HepG2 (cell line): ENCODE data around the gene CAD. TPM values are rescaled to one million over a fixed set of nuclear protein-coding genes. Genes with fewer than 3 reads are reported as not detected.

Experiments
- ATF1 ChIP-seq: IDR thresholded peaks from 2 replicates; pipeline ENCODE4 v1.6.1; 2016; ENCODE audit warnings: mild to moderate bottlenecking, control low read depth
- ATM ChIP-seq: fragments of 450-650 bp; IDR thresholded peaks from 2 replicates; pipeline ENCODE4 v1.7.1; 2017; ENCODE audit warnings: mild to moderate bottlenecking, borderline replicate concordance
- BHLHE40 ChIP-seq: IDR thresholded peaks from 2 replicates; pipeline ENCODE4 v1.6.1; 2011; ENCODE audit warnings: low read length, improper control_type of control experiment
- E2F5 ChIP-seq: sonication (generic); formaldehyde crosslinking; conservative IDR thresholded peaks from 2 replicates; pipeline ENCODE4 v1.4.0; 2020; ENCODE audit warnings: missing genetic modification reagents
- EED ChIP-seq: sonication (generic); formaldehyde crosslinking; IDR thresholded peaks from 2 replicates; pipeline ENCODE4 v1.5.0; 2020; ENCODE audit warnings: mild to moderate bottlenecking, missing genetic modification reagents
- GLI4 ChIP-seq: sonication (generic); formaldehyde crosslinking; IDR thresholded peaks from 2 replicates; pipeline ENCODE4 v1.5.1; 2020; ENCODE audit warnings: missing genetic modification reagents, mild to moderate bottlenecking, moderate library complexity, borderline replicate concordance
- MEIS2 ChIP-seq: sonication (generic); formaldehyde crosslinking; IDR thresholded peaks from 2 replicates; pipeline ENCODE4 v1.9.0; 2021; ENCODE audit warnings: mild to moderate bottlenecking, missing genetic modification reagents
- MTA1 ChIP-seq: sonication (generic); formaldehyde crosslinking; IDR thresholded peaks from 2 replicates; pipeline ENCODE4 v1.4.0; 2020; ENCODE audit warnings: missing genetic modification reagents, mild to moderate bottlenecking, borderline replicate concordance
- MXI1 ChIP-seq: IDR thresholded peaks from 3 replicates; pipeline ENCODE4 v1.6.1; 2012; ENCODE audit warnings: low read depth, low read length, inconsistent platforms, borderline replicate concordance
- NBN ChIP-seq: fragments of 450-650 bp; conservative IDR thresholded peaks from 2 replicates; pipeline ENCODE4 v1.6.1; 2017
- NCOR1 ChIP-seq: fragments of 200-600 bp; sonication (generic); IDR thresholded peaks from 2 replicates; pipeline ENCODE4 v1.7.0; 2017; ENCODE audit warnings: antibody characterized with exemption, low read length, borderline replicate concordance
- NFKB2 ChIP-seq: sonication (generic); formaldehyde crosslinking; IDR thresholded peaks from 2 replicates; pipeline ENCODE4 v1.4.0; 2020; ENCODE audit warnings: missing genetic modification reagents, borderline replicate concordance
- NR0B2 ChIP-seq: sonication (generic); formaldehyde crosslinking; IDR thresholded peaks from 2 replicates; pipeline ENCODE4 v1.4.0; 2020; ENCODE audit warnings: mild to moderate bottlenecking, missing genetic modification reagents
- PHF21A ChIP-seq: sonication (generic); formaldehyde crosslinking; IDR thresholded peaks from 2 replicates; pipeline ENCODE4 v1.5.0; 2020; ENCODE audit warnings: mild to moderate bottlenecking, missing genetic modification reagents
- POLR2G ChIP-seq: fragments of 200-400 bp; formaldehyde crosslinking; IDR thresholded peaks from 2 replicates; pipeline ENCODE4 v1.6.1; 2018; ENCODE audit warnings: mild to moderate bottlenecking, low read depth, low read length, moderate library complexity
- ZFAT ChIP-seq: sonication (generic); formaldehyde crosslinking; conservative IDR thresholded peaks from 2 replicates; pipeline ENCODE4 v1.8.1; 2023; ENCODE audit warnings: missing genetic modification reagents, inconsistent platforms
- ZNF337 ChIP-seq: sonication (generic); formaldehyde crosslinking; IDR thresholded peaks from 2 replicates; pipeline ENCODE4 v1.5.1; 2020; ENCODE audit warnings: missing genetic modification reagents, low read depth, mild to moderate bottlenecking, borderline replicate concordance
- ZNF33B ChIP-seq: sonication (generic); formaldehyde crosslinking; IDR thresholded peaks from 2 replicates; pipeline ENCODE4 v1.5.1; 2020; ENCODE audit warnings: mild to moderate bottlenecking, missing genetic modification reagents
- ZNF382 ChIP-seq: sonication (generic); formaldehyde crosslinking; IDR thresholded peaks from 2 replicates; pipeline ENCODE4 v1.5.0; 2020; ENCODE audit warnings: missing genetic modification reagents, mild to moderate bottlenecking, borderline replicate concordance
- ZNF83 ChIP-seq: sonication (generic); formaldehyde crosslinking; IDR thresholded peaks from 2 replicates; pipeline ENCODE4 v1.4.0; 2020; ENCODE audit warnings: missing genetic modification reagents, mild to moderate bottlenecking, borderline replicate concordance
- polyA plus RNA-seq, 8 experiments: library from polyadenylated mRNA; depleted of rRNA in 3 of 8; stranded (reverse) in 7 of 8; unstranded in 1 of 8; fragments of >200 nt; fragmentation: Illumina TruSeq in 4 of 8; extraction: Trizol in 4 of 8; gene quantifications; 2 replicates each; pipeline versions ENCODE4 v1.2.1 to v1.2.3, GENCODE V29; 2011 to 2016; ENCODE audit warnings: low read depth in 4 of 8, missing spikeins in 1 of 8, mixed read lengths in 1 of 8; ENCODE audit not compliant: insufficient read depth in 1 of 8
- total RNA-seq, 5 experiments: library from RNA; depleted of rRNA; stranded (reverse); fragments of >200 nt; fragmentation: Illumina TruSeq; extraction: Trizol; gene quantifications; 2 replicates each; pipeline ENCODE4 v1.2.3, GENCODE V29; 2016; ENCODE audit warnings: low read depth in 1 of 5
- TF ChIP-seq, protein P1 (sequence below): IDR thresholded peaks from 2 replicates; pipeline ENCODE4 v1.6.1; 2016; ENCODE audit warnings: low read depth
- TF ChIP-seq, protein P2 (sequence below): sonication (generic); formaldehyde crosslinking; IDR thresholded peaks from 2 replicates; pipeline ENCODE4 v1.4.0; 2020; ENCODE audit warnings: low read depth, mild to moderate bottlenecking, missing genetic modification reagents
- TF ChIP-seq, protein P3 (sequence below): sonication (generic); formaldehyde crosslinking; IDR thresholded peaks from 2 replicates; pipeline ENCODE4 v1.8.1; 2023; ENCODE audit warnings: mild to moderate bottlenecking, missing genetic modification reagents, borderline replicate concordance
- TF ChIP-seq, protein P4 (sequence below): sonication (generic); formaldehyde crosslinking; conservative IDR thresholded peaks from 2 replicates; pipeline ENCODE4 v1.4.0; 2020; ENCODE audit warnings: missing genetic modification reagents

Gene CAD
- total and polyA plus RNA-seq, 2 of the 13 experiments (the other 11 are each of a cell fraction or from before 2014, with no cell fraction given): 21.7 to 37.0 TPM

- TF ChIP-seq PHF21A (CRISPR knock-in tag): 0 out of 2 replicates have a peak, but pooled peaks have one; percentile 48
- TF ChIP-seq NFKB2 (CRISPR knock-in tag): peak; percentile 96; the same call in 1 of the 2 replicates
- TF ChIP-seq, protein P1, sequence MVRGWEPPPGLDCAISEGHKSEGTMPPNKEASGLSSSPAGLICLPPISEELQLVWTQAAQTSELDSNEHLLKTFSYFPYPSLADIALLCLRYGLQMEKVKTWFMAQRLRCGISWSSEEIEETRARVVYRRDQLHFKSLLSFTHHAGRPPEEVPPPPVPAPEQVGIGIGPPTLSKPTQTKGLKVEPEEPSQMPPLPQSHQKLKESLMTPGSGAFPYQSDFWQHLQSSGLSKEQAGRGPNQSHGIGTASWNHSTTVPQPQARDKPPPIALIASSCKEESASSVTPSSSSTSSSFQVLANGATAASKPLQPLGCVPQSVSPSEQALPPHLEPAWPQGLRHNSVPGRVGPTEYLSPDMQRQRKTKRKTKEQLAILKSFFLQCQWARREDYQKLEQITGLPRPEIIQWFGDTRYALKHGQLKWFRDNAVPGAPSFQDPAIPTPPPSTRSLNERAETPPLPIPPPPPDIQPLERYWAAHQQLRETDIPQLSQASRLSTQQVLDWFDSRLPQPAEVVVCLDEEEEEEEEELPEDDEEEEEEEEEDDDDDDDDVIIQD (CRISPR knock-in tag): no peak
- TF ChIP-seq ZNF83 (CRISPR knock-in tag): no peak
- TF ChIP-seq ZNF337 (CRISPR knock-in tag): no peak
- no peak; the same call in 1 of the 2 replicates for TF ChIP-seq MTA1 (CRISPR knock-in tag)
- no peak for TF ChIP-seq NCOR1
- TF ChIP-seq NBN: no peak
- peak; percentile 71; the same call in 1 of the 2 replicates for TF ChIP-seq NR0B2 (CRISPR knock-in tag)
- peak; percentile 84 for TF ChIP-seq E2F5 (CRISPR knock-in tag)
- TF ChIP-seq, protein P2, sequence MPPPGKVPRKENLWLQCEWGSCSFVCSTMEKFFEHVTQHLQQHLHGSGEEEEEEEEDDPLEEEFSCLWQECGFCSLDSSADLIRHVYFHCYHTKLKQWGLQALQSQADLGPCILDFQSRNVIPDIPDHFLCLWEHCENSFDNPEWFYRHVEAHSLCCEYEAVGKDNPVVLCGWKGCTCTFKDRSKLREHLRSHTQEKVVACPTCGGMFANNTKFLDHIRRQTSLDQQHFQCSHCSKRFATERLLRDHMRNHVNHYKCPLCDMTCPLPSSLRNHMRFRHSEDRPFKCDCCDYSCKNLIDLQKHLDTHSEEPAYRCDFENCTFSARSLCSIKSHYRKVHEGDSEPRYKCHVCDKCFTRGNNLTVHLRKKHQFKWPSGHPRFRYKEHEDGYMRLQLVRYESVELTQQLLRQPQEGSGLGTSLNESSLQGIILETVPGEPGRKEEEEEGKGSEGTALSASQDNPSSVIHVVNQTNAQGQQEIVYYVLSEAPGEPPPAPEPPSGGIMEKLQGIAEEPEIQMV (CRISPR knock-in tag): 0 out of 2 replicates have a peak, but pooled peaks have one; percentile 25
- TF ChIP-seq, protein P3, sequence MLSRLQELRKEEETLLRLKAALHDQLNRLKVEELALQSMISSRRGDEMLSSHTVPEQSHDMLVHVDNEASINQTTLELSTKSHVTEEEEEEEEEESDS (CRISPR knock-in tag): no peak
- peak; percentile 81 for TF ChIP-seq EED (CRISPR knock-in tag)
- TF ChIP-seq GLI4 (CRISPR knock-in tag): peak; percentile 66; the same call in 1 of the 2 replicates
- peak; percentile 99 for TF ChIP-seq BHLHE40
- TF ChIP-seq ZNF33B (CRISPR knock-in tag): 0 out of 2 replicates have a peak, but pooled peaks have one; percentile 82
- TF ChIP-seq MXI1: no peak
- no peak for TF ChIP-seq ZFAT
- peak; percentile 56; the same call in 1 of the 2 replicates for TF ChIP-seq MEIS2
- no peak for TF ChIP-seq ZNF382 (CRISPR knock-in tag)
- no peak for TF ChIP-seq ATM
- TF ChIP-seq, protein P4, sequence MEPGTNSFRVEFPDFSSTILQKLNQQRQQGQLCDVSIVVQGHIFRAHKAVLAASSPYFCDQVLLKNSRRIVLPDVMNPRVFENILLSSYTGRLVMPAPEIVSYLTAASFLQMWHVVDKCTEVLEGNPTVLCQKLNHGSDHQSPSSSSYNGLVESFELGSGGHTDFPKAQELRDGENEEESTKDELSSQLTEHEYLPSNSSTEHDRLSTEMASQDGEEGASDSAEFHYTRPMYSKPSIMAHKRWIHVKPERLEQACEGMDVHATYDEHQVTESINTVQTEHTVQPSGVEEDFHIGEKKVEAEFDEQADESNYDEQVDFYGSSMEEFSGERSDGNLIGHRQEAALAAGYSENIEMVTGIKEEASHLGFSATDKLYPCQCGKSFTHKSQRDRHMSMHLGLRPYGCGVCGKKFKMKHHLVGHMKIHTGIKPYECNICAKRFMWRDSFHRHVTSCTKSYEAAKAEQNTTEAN: 0 out of 2 replicates have a peak, but pooled peaks have one; percentile 19
- TF ChIP-seq ATF1: no peak
- TF ChIP-seq POLR2G: no peak
These were observed 47.8 kb downstream of the CAD start (continued) for GRCh38 chr2:27264753-27265535.
